ENCODE results near the gene LPAR5.

- no peak for TF ChIP-seq POLR2A (IDR thresholded peaks at IDR 0.05)
- TF ChIP-seq CTCF (IDR thresholded peaks at IDR 0.05): no peak
These were observed 30.5 kb upstream of the LPAR5 start for GRCh38 chr12:6666211-6666610.

Measured in transverse colon (tissue), 3 donors.